Sigmoid colon (tissue), 4 donors: ENCODE results near the gene LBX2.

Experiments
- EP300 ChIP-seq, 4 donors: sonication (generic); formaldehyde crosslinking; IDR thresholded peaks; one replicate each; pipeline ENCODE4 v1.6.1; 2017; ENCODE audit warnings: antibody characterized with exemption in 4 of 4
- TF ChIP-seq, protein P1 (sequence below), 4 experiments: fragments of 450-650 bp in 3 of 4; fragments of 200-600 bp in 1 of 4; IDR thresholded peaks; one replicate each; pipeline ENCODE4 v1.5.1; 2016 to 2019; ENCODE audit warnings: antibody characterized with exemption in 4 of 4, mild to moderate bottlenecking in 3 of 4, moderate library complexity in 2 of 4

DNA sequence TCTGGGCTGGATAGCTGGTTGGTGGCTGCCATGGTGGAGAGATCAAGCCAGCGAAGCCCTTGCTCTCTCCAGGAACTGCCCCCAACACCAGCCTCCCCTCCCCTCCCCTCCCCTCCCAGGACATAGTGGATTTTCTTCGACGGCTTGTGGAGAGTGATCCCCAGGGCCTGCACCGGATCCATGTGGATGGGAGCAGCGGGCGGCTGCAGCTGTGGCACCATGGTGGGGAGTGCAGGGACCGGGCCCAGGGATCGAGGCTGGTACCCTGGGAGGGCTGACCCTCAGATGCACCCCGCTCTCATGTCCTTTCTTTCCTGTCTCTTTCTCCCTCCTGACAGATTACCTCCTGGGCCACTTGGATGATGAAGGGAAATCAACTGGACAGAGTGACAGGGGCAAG, 9.5 kb downstream of the LBX2 start:
- TF ChIP-seq, protein P1, sequence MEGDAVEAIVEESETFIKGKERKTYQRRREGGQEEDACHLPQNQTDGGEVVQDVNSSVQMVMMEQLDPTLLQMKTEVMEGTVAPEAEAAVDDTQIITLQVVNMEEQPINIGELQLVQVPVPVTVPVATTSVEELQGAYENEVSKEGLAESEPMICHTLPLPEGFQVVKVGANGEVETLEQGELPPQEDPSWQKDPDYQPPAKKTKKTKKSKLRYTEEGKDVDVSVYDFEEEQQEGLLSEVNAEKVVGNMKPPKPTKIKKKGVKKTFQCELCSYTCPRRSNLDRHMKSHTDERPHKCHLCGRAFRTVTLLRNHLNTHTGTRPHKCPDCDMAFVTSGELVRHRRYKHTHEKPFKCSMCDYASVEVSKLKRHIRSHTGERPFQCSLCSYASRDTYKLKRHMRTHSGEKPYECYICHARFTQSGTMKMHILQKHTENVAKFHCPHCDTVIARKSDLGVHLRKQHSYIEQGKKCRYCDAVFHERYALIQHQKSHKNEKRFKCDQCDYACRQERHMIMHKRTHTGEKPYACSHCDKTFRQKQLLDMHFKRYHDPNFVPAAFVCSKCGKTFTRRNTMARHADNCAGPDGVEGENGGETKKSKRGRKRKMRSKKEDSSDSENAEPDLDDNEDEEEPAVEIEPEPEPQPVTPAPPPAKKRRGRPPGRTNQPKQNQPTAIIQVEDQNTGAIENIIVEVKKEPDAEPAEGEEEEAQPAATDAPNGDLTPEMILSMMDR (IDR thresholded peaks at IDR 0.05): no peak
- TF ChIP-seq EP300 (IDR thresholded peaks at IDR 0.05): no peak
